ENCODE measurements around the gene UIMC1.

The UIMC1 gene

DNA sequence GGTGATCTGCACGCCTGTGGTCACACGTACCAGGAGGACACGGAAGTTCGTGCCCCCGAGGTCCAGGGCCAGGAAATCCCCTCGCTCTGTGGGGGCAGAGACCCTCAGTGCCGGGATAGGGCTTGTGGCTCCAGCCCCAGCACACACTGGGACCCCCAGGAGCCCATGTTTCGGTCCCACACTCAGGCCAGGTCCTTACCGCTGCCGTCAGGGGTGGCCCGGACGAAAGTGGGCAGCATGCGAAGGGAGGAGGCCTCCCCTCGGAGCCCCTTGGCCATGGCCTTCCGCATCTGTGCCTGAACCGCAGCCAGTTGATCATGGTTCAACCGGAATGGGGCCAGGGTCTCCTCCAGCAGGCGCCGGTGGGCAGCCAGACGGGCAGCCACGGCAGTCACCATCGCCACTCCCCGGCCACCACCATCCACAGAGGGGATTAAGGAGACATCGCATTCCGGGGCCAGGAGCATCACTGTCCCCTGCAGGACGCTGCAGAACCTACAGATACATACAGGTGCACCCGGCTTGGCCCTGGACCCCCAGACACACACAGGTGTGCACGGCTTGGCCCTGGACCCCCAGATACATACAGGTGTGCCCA, 119.2 kb downstream of the UIMC1 start:
- CTCF ChIA-PET, result interaction anchor here (1.5 kb wide), 1 partner anchor 8 kb away, joined by 3 read pairs; no protein-coding TSS in a partner anchor
- POLR2A ChIA-PET, result no interaction called here
- Histone ChIP-seq H3K27ac (ENCODE audit: extremely low read depth, low read depth, low read length) (no peak overlapping the region), H3K36me3 (ENCODE audit: control insufficient read depth in 2 of 2, insufficient read depth in 1 of 2, low read length in 2 of 2) (no peaks in the 10 kb centered on the region), H3K9me3 (ENCODE audit: control insufficient read depth, insufficient read depth, low read depth, low read length) (no peaks in the 10 kb centered on the region), H3K4me3 (ENCODE audit: low read depth, low read length) (no peak overlapping the region), H3K4me1 (ENCODE audit: control insufficient read depth, insufficient read depth, low read length) (no peaks in the 10 kb centered on the region)
- TF ChIP-seq ZNF514 (tag by site-specific recombination; IDR thresholded peaks at IDR 0.05) (no peak), ZNF366 (tag by site-specific recombination; conservative IDR thresholded peaks at IDR 0.05) (no peak), PRDM1 (tag by site-specific recombination; IDR thresholded peaks at IDR 0.05) (no peak), ZFP37 (tag by site-specific recombination; IDR thresholded peaks at IDR 0.05) (no peak), ZNF837 (tag by site-specific recombination; IDR thresholded peaks at IDR 0.05) (no peak), ZNF133 (tag by site-specific recombination; IDR thresholded peaks at IDR 0.05) (no peak), ZFP69B (tag by site-specific recombination; IDR thresholded peaks at IDR 0.05) (no peak), ZBTB1 (tag by site-specific recombination; IDR thresholded peaks at IDR 0.05) (no peak), ZNF391 (tag by site-specific recombination; IDR thresholded peaks at IDR 0.05; ENCODE audit: borderline replicate concordance, low read depth) (no peak), ZNF302 (tag by site-specific recombination; IDR thresholded peaks at IDR 0.05; ENCODE audit: low read depth) (no peak), SCRT2 (tag by site-specific recombination; IDR thresholded peaks at IDR 0.05) (no peak), ZNF501 (tag by site-specific recombination; IDR thresholded peaks at IDR 0.05) (no peak), ZNF157 (tag by site-specific recombination; IDR thresholded peaks at IDR 0.05) (no peak)
- TF ChIP-seq, protein P1, sequence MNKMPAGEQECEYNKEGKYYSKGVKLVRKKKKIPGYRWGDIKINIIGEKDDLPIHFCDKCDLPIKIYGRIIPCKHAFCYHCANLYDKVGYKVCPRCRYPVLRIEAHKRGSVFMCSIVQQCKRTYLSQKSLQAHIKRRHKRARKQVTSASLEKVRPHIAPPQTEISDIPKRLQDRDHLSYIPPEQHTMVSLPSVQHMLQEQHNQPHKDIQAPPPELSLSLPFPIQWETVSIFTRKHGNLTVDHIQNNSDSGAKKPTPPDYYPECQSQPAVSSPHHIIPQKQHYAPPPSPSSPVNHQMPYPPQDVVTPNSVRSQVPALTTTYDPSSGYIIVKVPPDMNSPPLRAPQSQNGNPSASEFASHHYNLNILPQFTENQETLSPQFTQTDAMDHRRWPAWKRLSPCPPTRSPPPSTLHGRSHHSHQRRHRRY (tag by site-specific recombination; IDR thresholded peaks at IDR 0.05), result no peak
- TF ChIP-seq, protein P2, sequence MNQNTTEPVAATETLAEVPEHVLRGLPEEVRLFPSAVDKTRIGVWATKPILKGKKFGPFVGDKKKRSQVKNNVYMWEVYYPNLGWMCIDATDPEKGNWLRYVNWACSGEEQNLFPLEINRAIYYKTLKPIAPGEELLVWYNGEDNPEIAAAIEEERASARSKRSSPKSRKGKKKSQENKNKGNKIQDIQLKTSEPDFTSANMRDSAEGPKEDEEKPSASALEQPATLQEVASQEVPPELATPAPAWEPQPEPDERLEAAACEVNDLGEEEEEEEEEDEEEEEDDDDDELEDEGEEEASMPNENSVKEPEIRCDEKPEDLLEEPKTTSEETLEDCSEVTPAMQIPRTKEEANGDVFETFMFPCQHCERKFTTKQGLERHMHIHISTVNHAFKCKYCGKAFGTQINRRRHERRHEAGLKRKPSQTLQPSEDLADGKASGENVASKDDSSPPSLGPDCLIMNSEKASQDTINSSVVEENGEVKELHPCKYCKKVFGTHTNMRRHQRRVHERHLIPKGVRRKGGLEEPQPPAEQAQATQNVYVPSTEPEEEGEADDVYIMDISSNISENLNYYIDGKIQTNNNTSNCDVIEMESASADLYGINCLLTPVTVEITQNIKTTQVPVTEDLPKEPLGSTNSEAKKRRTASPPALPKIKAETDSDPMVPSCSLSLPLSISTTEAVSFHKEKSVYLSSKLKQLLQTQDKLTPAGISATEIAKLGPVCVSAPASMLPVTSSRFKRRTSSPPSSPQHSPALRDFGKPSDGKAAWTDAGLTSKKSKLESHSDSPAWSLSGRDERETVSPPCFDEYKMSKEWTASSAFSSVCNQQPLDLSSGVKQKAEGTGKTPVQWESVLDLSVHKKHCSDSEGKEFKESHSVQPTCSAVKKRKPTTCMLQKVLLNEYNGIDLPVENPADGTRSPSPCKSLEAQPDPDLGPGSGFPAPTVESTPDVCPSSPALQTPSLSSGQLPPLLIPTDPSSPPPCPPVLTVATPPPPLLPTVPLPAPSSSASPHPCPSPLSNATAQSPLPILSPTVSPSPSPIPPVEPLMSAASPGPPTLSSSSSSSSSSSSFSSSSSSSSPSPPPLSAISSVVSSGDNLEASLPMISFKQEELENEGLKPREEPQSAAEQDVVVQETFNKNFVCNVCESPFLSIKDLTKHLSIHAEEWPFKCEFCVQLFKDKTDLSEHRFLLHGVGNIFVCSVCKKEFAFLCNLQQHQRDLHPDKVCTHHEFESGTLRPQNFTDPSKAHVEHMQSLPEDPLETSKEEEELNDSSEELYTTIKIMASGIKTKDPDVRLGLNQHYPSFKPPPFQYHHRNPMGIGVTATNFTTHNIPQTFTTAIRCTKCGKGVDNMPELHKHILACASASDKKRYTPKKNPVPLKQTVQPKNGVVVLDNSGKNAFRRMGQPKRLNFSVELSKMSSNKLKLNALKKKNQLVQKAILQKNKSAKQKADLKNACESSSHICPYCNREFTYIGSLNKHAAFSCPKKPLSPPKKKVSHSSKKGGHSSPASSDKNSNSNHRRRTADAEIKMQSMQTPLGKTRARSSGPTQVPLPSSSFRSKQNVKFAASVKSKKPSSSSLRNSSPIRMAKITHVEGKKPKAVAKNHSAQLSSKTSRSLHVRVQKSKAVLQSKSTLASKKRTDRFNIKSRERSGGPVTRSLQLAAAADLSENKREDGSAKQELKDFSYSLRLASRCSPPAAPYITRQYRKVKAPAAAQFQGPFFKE (tag by site-specific recombination; IDR thresholded peaks at IDR 0.05; ENCODE audit: borderline replicate concordance), result no peak
- TF ChIP-seq, protein P3, sequence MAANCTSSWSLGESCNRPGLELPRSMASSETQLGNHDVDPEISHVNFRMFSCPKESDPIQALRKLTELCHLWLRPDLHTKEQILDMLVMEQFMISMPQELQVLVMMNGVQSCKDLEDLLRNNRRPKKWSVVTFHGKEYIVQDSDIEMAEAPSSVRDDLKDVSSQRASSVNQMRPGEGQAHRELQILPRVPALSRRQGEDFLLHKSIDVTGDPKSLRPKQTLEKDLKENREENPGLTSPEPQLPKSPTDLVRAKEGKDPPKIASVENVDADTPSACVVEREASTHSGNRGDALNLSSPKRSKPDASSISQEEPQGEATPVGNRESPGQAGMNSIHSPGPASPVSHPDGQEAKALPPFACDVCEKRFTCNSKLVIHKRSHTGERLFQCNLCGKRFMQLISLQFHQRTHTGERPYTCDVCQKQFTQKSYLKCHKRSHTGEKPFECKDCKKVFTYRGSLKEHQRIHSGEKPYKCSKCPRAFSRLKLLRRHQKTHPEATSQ (tag by site-specific recombination; IDR thresholded peaks at IDR 0.05), result no peak
- TF ChIP-seq, protein P4, sequence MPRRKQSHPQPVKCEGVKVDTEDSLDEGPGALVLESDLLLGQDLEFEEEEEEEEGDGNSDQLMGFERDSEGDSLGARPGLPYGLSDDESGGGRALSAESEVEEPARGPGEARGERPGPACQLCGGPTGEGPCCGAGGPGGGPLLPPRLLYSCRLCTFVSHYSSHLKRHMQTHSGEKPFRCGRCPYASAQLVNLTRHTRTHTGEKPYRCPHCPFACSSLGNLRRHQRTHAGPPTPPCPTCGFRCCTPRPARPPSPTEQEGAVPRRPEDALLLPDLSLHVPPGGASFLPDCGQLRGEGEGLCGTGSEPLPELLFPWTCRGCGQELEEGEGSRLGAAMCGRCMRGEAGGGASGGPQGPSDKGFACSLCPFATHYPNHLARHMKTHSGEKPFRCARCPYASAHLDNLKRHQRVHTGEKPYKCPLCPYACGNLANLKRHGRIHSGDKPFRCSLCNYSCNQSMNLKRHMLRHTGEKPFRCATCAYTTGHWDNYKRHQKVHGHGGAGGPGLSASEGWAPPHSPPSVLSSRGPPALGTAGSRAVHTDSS (tag by site-specific recombination; IDR thresholded peaks at IDR 0.05), result no peak
- TF ChIP-seq, protein P5, sequence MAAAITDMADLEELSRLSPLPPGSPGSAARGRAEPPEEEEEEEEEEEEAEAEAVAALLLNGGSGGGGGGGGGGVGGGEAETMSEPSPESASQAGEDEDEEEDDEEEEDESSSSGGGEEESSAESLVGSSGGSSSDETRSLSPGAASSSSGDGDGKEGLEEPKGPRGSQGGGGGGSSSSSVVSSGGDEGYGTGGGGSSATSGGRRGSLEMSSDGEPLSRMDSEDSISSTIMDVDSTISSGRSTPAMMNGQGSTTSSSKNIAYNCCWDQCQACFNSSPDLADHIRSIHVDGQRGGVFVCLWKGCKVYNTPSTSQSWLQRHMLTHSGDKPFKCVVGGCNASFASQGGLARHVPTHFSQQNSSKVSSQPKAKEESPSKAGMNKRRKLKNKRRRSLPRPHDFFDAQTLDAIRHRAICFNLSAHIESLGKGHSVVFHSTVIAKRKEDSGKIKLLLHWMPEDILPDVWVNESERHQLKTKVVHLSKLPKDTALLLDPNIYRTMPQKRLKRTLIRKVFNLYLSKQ (tag by site-specific recombination; IDR thresholded peaks at IDR 0.05; ENCODE audit: borderline replicate concordance), result no peak

Data from HEK293 (cell line).